GM18867 (cell line): ENCODE data around the gene CAMSAP3.
A peak's percentile ranks its signal among the peaks of the same experiment; 100 is the strongest.

Source experiments
- ATAC-seq: cut with Tn5 transposase; IDR thresholded peaks from one replicate; pipeline ENCODE4 v1.9.1; 2021; ENCODE audit warnings: mild to moderate bottlenecking, moderate library complexity; ENCODE audit not compliant: unreplicated experiment

Gene CAMSAP3

GRCh38 chr19:7646426-7646700 is 50.7 kb downstream of the CAMSAP3 start:
- no peak for ATAC-seq

- no peak for ATAC-seq
These were observed 51.5 kb downstream of the CAMSAP3 start for GRCh38 chr19:7647156-7647555.

GRCh38 chr19:7648265-7649014 is 52.8 kb downstream of the CAMSAP3 start:
- ATAC-seq: no peak

GRCh38 chr19:7650148-7650547 is 54.5 kb downstream of the CAMSAP3 start:
- no peak for ATAC-seq

GRCh38 chr19:7652061-7652641 is 56.5 kb downstream of the CAMSAP3 start:
- peak; percentile 48 for ATAC-seq

GRCh38 chr19:7654401-7654800 is 58.7 kb downstream of the CAMSAP3 start:
- ATAC-seq: no peak

- ATAC-seq: no peak
These were observed 59.9 kb downstream of the CAMSAP3 start for GRCh38 chr19:7655581-7655980.

- ATAC-seq: no peak
These were observed 61.6 kb downstream of the CAMSAP3 start for GRCh38 chr19:7657131-7657751.

- ATAC-seq: peak; percentile 82
These were observed 62.6 kb downstream of the CAMSAP3 start for GRCh38 chr19:7658219-7658686.

- ATAC-seq: no peak
These were observed 66.3 kb downstream of the CAMSAP3 start for GRCh38 chr19:7661744-7662538.

- ATAC-seq: no peak
These were observed 67.0 kb downstream of the CAMSAP3 start for GRCh38 chr19:7662657-7663056.

- ATAC-seq: no peak
These were observed 68.0 kb downstream of the CAMSAP3 start for GRCh38 chr19:7663706-7664105.

GRCh38 chr19:7665076-7665475 is 69.4 kb downstream of the CAMSAP3 start:
- no peak for ATAC-seq
